Measurements from ENCODE around the gene NOS3.

DNA sequence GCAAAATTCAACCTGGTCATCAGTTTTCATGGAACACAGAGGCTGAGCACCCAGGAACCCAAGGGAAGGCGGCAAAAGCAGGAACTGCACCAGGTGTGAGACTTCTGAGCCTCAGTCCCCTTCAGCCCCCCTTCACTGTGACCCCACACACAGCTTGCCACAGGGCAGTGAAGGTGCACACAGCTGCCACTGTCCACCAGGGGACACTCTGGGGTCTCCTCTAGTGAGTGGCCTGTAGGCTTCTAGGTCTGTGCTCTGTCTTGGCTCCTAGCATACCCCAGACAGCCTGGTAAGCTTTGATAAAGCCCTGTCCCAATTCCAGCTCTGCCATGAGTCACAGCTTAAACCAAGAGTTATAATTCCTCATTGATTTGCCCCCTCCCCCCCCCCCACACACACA, 24.8 kb upstream of the NOS3 start:
- no peak for TF ChIP-seq POLR2A (IDR thresholded peaks at IDR 0.05)
- TF ChIP-seq, protein P1, sequence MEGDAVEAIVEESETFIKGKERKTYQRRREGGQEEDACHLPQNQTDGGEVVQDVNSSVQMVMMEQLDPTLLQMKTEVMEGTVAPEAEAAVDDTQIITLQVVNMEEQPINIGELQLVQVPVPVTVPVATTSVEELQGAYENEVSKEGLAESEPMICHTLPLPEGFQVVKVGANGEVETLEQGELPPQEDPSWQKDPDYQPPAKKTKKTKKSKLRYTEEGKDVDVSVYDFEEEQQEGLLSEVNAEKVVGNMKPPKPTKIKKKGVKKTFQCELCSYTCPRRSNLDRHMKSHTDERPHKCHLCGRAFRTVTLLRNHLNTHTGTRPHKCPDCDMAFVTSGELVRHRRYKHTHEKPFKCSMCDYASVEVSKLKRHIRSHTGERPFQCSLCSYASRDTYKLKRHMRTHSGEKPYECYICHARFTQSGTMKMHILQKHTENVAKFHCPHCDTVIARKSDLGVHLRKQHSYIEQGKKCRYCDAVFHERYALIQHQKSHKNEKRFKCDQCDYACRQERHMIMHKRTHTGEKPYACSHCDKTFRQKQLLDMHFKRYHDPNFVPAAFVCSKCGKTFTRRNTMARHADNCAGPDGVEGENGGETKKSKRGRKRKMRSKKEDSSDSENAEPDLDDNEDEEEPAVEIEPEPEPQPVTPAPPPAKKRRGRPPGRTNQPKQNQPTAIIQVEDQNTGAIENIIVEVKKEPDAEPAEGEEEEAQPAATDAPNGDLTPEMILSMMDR (IDR thresholded peaks at IDR 0.05), result no peak

Measured in esophagus squamous epithelium (tissue), 4 donors.